Non-pigmented ciliary epithelial cell (primary cell): ENCODE results near the gene PDE5A.
"Not testable (repeated sequence)": the region's sequence is repeated elsewhere in the genome, so short reads cannot be mapped to it uniquely, and the experiment has no call there.

Source experiments
- DNase-seq: peaks from one replicate; pipeline ENCODE4 v3.0.0-alpha.2; 2010; ENCODE audit warnings: low read depth

PDE5A gene

DNA sequence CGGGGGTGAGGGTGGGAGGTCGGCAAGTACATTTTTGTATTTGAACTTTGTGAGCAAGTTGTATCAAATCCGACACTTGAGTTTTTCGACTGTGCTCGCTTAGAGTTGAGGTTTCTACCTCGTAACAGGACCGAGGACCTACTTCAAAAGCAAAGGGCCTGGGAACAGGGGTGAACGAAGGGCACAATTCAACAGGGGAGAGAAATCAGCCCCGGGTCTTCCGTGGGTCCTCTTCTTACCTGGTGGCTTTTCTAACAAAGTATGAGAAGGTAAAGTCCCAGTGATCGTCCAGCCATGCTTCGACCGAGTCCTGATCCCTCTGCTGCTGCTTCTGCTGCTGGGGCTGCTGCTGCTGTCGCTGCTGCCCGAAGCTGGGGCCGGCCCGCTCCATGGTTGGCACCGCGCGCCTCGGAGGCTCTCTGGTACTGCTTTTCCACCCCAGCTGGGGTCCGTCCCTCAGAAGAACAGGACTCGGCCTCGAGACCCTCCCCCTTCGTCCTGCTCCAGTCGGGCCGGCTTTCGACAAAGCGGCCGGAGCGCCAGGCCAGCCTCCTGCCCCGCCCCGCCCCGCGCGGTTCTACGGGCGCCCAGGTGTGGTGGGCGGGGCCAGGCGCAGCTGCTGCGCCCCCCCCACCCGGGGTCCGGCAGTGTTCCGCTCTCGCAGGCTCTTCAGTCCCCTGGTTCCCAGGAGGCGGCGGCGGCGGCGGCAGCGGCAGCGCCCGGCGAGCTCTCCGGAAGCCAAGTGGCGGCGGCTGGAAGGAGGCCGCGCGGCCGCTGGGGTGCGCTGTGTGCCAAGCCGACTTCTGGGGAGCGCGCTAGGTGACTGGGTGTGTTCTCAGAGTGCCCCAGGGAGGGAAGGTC, at the start of gene PDE5A:
Gene PDE5A, minus strand, starts transcription at position 524 of the 861 bp plus-strand sequence. Its CDS starts 133 bp downstream, at position 391.
- no peak for DNase-seq

DNA sequence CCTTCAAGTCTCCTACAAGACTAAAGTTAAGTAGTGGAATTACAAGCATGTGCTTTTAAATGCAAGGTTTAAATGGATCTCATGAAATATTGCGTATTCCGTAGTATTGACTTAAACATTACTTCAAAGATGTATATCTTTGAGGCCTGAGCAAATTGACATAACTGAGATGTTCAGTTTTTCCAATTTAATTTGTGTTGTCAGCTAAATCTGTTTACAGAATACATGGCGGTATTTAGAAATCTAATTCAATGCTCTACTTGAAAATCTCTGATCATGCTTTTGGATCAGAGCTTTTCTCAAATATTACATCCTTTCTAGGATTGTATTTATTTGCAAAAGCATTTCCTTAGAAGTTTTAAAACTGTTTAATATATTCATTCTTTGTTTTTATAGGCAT, 47.5 kb upstream of the PDE5A start:
- DNase-seq = no peak

DNA sequence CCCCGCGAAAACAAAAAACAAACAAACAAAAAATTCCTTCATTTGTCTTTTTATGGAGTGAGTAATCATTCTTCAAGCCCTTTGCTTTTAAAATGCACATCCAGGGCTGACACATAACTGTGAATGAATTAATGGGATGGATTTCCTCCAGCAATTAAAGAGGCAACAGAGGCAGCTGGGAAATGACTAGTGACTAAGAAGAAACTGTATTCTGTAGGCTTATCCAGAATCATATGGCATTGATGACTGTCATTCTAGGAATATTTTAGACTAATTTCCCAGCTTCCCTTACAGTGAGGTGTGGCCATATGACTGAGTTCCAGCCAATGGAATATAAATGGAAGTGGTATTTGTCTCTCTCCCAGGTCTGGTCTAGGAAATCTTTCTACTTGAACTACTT, 46.8 kb upstream of the PDE5A start:
- no peak for DNase-seq

DNA sequence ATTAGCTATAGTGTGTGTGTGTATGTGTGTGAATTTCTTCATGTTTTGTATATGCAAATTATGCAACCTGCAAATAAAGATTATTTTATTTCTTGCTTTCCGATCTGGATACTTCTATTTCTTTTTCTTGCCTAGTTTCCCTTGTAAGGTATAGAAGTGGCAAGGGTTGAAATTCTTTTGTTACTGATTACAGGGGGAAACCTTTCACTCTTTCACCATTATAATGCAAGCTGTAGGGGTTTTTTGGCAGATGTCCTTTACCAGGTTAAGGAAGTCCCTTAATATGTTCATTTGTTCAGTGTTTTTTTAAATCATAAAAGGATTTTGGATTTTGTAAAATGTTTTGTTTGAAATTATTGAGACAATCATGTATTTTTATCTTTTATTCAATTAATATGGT, 44.3 kb upstream of the PDE5A start:
- no peak for DNase-seq

DNA sequence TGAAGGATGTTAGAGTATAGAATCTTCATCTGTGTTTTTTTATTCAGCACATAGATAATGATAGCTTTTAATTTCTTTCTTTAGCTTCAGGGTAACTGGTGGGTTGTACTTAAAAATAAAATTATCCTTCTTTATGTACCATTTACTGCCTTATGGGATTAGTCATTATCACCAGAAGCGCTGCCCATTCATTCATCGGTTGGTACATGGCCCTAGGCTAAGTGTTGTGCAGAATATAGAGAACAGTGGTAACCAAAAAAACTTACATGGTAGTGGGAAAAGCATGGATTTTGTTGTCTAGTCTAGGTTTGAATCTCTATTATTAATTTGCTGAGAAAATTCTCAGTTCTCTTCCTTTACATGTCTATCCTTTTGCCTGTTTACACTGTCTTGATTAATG, 43.5 kb upstream of the PDE5A start:
- no peak for DNase-seq

DNA sequence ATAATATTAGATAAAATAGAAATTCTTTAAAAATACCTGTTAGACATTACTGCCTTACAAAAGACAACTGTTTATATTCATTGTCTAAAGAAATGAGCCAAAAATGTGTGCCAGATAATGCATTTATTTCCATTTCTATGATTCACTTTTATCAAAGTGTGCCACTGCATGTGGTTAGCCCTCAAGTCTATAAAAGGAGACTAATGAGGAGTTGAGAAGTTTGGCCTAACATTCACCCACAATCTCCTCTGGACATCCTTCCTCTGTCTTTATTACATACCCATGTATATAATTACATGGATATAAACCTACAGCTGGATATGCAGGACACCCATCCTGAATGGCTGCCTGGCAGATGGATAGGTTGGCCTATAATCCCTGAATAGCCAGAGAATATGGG, 42.6 kb upstream of the PDE5A start:
- DNase-seq = no peak

DNA sequence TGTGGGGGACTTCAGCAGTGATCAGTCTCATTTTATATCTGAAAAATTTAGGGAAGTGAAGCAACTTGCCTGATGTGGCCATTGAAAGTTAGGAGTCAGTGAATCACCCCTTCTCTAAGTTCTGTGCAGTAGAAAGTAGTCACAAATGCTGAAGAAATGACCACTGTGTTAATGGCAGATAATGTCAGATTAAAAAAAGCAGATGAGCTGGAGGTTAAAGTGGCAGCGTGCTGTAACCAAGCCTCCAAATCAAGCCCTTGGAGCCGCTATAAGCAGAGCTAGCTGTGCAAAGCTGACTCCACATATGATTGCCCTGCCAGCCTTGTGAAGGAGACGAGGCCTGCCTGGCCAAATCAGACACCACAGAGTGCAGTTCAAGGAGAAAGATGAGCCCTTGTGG, 39.2 kb upstream of the PDE5A start:
- DNase-seq = no peak

DNA sequence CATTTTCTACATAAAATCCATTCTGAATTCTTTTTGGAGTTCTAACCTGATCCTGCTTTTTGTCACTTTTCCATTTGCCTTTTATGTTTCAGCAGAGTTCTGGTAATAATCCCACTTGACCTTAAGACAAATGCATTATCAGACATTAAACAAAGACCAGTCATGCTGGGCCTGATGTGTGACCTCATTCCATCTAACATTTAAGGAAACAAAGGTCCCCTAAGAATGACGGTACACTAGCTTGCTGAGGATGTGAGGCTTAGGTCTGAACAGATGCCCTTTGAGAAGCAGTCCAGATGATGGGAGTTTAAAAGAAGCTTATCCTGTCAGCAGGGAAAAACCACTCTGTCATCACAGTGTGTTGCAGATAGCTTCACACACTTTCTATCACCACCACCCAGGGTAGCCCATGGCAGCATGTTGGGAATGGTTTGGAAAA, 38.1 kb upstream of the PDE5A start:
- no peak for DNase-seq

DNA sequence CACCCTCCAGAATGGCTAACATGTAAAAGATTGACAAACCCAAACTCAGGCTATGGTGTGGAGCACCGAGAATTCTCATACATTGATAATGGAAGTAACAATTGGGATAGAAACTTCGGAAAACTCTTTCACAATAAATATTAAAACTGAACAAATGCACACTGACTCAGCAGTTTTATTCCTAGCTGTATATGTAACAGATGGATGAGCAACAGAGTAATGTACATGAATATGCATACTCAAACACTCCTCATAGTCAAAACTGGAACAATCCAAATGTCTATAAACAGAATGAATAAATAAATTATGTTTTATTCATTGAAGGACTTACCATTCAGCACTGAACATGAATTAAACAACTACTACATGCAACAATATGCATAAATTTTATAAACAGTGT, 37.1 kb upstream of the PDE5A start:
- DNase-seq = no peak

DNA sequence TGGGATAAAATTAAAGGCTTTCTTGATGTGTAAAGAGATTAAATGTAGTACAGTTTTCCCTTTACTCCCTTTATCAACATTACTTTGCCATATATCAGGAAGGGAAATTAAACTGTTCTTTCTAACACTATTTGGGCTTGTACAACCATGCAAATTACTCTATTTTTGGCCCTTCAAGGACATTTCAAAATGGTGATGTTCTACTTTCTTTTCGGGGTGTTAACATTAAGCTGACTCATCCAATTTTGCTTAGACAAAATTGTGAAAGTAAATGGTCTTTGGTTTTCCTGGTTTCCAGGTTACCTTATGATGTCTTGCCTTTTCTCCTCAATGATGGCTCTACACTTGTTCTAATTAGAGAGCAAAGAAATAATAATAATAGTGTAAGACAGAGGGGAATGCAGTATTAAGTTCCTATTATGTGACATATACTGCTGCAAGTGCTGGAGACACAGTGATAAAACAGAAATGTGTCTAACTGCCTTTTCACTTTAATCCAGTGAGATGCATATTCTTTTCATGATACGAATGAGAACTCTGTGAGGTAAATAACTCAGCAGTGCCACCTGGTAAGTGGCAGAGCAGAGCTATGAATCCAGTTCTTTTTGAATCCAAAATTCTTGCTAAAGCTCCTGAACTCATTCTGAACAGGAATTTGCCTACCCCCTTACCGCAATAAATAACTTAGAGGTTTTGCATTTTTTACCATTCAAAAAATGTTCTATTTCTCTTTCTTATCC, 35.7 kb upstream of the PDE5A start:
- no peak for DNase-seq

DNA sequence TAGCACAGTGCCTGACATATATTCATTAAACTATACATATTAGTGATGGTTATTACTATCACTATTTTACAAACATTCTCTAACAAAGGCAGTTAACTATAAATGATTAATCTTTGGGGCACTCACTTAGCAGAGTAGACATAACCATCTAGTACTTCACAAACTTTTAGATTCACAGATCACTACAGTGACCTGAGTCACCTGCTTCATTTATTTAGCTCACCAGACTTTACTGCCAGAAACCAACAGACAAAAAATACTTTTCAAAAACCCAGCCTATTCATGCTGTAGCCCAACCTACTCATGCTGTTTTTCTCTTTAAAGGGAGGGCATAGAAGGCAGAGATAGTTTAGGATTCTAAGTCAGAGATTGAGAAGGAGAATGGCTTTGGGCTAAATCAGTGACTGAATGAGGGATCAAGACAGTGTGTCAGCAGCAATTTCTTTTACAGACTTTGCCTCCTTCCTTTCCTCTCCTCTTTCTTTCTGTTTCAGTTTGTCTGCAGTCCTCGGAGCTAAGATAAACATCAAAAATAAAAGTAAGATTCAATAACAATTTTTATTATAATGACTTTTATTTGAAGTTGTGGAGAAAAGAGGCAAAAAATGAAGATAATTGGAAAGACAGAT, 34.7 kb upstream of the PDE5A start:
- no peak for DNase-seq

DNA sequence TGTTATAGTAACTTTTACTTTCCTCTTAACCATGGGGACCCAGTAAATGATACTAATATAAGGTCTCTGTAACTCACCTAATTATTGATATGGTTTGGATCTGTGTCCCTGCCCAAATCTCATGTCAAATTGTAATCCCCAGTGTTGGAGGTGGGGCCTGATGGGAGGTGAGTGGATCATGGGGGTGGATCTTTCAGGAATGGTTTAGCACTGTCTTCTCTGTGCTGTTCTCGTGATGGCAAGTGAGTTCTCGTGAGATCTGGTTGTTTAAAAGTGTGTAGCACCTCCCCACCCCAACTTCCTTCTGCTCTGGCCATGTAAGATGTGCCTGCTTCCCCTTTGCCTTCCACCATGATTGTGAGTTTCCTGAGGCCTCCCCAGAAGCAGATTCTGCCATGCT, 34.0 kb upstream of the PDE5A start:
- DNase-seq = not testable (repeated sequence)

DNA sequence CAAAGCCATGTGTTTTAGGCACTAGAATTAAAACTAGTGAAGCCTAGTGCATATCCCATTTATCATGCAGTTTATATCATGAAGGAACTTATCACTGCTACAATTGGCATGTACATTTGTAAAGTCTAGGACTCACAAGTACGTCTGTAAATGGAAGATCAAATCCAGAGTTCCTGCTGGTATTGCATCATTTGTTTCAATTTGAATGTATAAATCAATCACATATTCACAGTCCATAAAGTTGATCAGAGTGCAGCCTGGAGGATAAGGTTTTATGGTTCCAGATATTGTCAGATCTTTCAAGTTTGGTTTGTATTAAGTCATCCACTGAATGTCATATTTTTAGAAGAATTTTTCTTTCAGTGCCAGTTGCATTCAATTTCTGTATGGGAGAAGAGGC, 32.6 kb upstream of the PDE5A start:
- DNase-seq = no peak

DNA sequence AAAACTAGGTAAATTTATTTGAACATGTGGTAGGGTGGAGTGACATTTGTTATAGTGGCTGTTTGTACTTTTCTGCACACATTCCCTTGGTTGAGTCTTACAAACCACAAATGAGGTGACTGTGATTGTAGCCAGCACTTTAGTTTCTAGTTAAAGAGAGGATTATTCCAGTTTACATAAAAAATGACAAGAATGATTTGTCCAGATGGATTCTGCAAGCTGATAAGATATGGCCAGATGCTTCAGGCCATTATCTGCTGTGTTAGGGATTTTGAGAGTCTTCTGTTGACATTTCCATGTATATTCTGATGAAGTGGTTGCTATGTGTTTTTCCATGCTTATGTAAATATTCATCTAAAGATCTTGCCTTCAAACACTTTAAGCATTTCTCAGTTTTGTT, 31.0 kb upstream of the PDE5A start:
- DNase-seq = no peak

DNA sequence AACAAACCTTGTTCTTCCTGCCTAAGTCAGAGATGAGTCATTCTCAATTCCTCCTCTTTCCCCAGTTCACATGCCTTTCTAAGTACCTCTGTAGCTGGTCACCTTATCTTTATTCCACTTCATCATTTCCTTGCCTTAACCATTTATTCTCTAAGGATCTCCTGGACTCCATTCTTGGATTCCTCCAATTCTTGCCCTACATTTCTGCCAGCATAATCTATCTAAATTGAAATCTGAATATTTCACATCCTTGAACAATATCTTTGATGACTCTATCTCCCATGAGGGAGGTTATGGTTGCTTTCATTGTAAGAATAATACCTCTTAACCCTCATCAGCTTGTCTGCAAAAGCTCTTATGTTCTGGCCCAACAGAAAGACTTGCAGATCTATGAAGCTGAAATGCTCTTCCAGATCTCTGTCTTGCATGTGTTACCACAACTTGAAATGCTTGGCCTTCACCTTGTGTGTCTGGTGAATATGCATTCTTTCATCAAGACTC, 28.6 kb upstream of the PDE5A start:
- no peak for DNase-seq

DNA sequence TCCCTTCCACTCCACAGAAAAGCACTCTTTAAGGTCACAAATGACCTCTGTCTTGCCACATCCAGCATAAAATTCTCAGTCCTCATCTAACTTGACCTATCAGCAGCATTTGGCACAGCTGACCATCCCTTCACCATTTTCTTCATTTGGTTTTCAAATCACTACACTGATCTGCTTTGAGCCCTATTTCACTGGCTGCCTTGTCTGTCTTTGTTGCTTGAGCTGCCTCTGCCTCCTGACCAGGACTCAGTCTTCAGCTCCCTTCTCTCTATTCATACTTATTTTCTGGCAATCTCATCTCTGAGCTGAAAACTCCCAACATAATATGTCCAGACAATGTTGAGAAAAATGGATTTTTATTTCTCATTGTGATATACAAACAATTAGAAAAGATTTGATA, 27.7 kb upstream of the PDE5A start:
- DNase-seq = no peak

DNA sequence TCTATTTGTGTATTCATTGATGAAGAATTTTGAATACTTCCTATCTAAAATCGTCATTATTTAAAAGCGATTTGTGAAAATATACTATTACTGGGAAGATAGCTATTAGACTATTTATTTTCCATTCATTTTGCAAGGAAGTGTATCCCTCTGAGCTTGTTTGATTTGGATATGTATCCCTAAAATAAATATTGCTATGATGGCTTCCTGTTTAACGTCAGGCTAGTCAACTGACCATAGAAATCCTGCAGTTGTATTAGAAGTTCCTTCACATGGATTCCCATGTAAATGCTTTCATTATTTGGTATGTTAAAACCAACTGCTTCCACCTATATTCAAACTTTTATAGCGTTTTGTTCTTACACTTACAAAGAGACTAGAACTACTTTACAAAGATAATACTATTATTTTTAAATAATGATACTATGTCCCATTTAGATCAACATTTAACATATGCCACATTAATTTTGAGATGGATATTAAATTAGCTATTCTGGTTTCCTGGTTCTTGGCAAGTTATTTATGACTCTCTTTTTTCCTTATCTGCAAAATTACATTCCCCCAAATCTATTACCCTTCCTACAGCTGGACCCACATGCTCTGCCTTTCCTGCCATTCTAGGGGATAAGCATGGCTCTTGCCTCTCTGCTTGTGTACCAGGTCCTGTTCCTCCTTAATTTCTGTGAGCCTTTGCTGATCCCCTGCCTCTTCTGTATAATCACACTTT, 26.7 kb upstream of the PDE5A start:
- no peak for DNase-seq

DNA sequence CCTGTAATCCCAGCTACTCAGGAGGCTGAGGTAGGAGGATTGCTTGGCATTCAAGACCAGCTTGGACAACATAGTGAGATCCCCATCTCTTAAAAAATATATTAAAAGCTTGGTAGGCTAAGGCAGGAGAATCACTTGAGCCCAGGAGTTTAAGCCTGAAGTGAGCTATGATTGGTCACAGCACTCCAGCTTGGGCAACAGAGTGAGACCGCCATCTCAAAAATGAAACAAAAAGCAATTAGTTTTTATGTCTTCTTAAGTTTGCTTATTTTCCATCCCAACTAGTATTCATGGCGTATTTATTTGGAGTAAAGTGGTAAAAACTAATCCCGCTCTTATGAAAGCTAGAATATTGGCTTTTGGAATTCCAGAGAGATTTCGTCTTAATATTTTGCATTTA, 25.4 kb upstream of the PDE5A start:
- DNase-seq = no peak

DNA sequence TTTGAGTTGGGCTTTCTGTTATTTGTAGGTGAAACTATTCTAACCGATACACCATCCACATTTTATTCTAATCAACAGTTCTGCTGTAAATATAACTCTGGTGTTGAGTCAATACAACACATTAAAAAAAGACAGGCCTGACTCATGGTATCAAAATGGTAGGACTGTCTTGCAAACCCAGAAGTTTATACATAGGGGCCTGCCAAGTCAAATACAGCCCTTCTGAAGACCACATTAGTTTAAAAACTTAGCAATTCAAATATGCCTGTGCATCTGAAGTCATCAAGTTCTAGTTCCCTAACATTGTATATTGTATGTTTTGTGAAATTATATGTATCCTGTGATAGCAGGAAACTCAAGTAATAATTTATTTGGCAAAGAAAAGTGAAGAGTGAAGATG, 24.4 kb upstream of the PDE5A start:
- no peak for DNase-seq

DNA sequence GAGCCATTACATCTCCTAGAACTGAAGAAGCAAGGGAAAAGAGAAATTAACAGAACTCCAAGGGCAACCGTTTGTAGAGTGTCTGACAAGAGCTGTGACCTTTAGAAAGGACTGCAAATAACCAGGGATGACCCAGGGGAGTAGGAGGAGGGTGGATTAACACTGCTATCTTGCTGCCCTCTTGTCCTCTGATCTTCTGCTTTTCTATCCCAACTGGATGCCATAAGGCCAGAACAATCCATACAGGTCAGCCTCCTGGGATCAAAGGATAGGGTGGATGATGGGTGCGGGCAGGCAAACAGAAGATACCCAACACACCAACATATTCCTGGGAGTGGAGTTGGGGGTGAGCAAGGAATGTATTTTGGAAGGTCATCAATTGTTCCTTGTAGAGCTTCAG, 19.8 kb upstream of the PDE5A start:
- DNase-seq = no peak

DNA sequence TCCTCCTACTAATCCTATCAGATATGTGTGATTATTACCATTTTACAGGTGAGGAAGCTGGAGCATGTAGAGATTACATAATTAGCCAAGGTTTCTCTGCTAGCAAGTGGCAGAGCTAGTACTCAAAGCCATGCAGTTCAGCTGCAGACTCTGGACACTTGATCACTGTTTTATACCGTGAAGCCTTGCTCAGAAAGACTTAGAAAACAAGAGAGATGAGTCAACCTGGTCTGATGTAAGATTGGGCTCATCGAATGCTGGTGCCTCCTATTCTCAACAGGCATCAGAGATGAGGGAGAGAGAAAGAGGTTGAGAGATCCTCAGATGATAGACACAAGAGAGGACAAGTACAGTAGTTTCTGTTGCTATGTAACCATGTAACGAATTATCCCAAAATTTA, 19.0 kb upstream of the PDE5A start:
- DNase-seq = no peak
